Measurements from ENCODE around the gene SLCO4A1. TPM values are rescaled to one million over a fixed set of nuclear protein-coding genes. Genes with fewer than 3 reads are reported as not detected.
A peak's percentile ranks its signal among the peaks of the same experiment; 100 is the strongest.

SLCO4A1 gene
- total and polyA plus RNA-seq, 5 donors from 2014 or later, result 1.8 to 7.4 (median 2.8) TPM

GRCh38 chr20:62597416-62598115 lies 44.7 kb upstream of the SLCO4A1 start:
- DNase-seq (no peak), ATAC-seq (ENCODE audit: low read depth in 2 of 2) (no peak)
- Mint-ChIP-seq H3K4me3 (no peak overlapping the region), H3K27ac (no peak overlapping the region), H3K27me3 (peaks cover 35% of the 10 kb centered on the region), H3K4me1 (peaks cover 4 to 16% (median 8%) of the 10 kb centered on the region in 4 donors), H3K36me3 (no peaks in the 10 kb centered on the region), H3K9me3 (no peaks in the 10 kb centered on the region)
- Histone ChIP-seq H3K4me3 (ENCODE audit: low read depth, low read length) (no peak overlapping the region), H3K27me3 (ENCODE audit: control insufficient read depth, insufficient read depth, low read length) (no peaks in the 10 kb centered on the region), H3K36me3 (ENCODE audit: control insufficient read depth, insufficient read depth, low read length) (no peaks in the 10 kb centered on the region), H3K9me3 (ENCODE audit: control insufficient read depth in 2 of 2, low read length in 2 of 2) (no peaks in the 10 kb centered on the region), H3K27ac (ENCODE audit: insufficient read depth, low read length, poor library complexity, severe bottlenecking) (no peak overlapping the region), H3K4me1 (ENCODE audit: control insufficient read depth, insufficient read depth, low read length, poor library complexity, severe bottlenecking) (peaks cover 11% of the 10 kb centered on the region)

- ATAC-seq (ENCODE audit: low read depth in 2 of 2) (no peak), DNase-seq (no peak)
- peaks cover 24% of the 10 kb centered on the region for H3K4me1 ChIP-seq (ENCODE audit: control insufficient read depth, insufficient read depth, low read length, poor library complexity, severe bottlenecking)
- H3K27ac ChIP-seq (ENCODE audit: insufficient read depth, low read length, poor library complexity, severe bottlenecking), result no peak overlapping the region
- H3K27me3 ChIP-seq (ENCODE audit: control insufficient read depth, insufficient read depth, low read length), result no peaks in the 10 kb centered on the region
- Mint-ChIP-seq H3K36me3 (no peaks in the 10 kb centered on the region), H3K9me3 (no peaks in the 10 kb centered on the region), H3K4me1 (peaks cover 4 to 26% (median 13%) of the 10 kb centered on the region in 4 donors), H3K27me3 (peaks cover 35% of the 10 kb centered on the region), H3K4me3 (no peak overlapping the region), H3K27ac (no peak overlapping the region)
- no peaks in the 10 kb centered on the region for H3K36me3 ChIP-seq (ENCODE audit: control insufficient read depth, insufficient read depth, low read length)
- H3K4me3 ChIP-seq (ENCODE audit: low read depth, low read length), result no peak overlapping the region
- H3K9me3 ChIP-seq (ENCODE audit: control insufficient read depth in 2 of 2, low read length in 2 of 2), result no peaks in the 10 kb centered on the region
Observed at GRCh38 chr20:62598761-62599194, 43.5 kb upstream of the SLCO4A1 start.

GRCh38 chr20:62599216-62600110 lies 42.8 kb upstream of the SLCO4A1 start:
- H3K4me1 ChIP-seq (ENCODE audit: control insufficient read depth, insufficient read depth, low read length, poor library complexity, severe bottlenecking), result peaks cover 30% of the 10 kb centered on the region
- Mint-ChIP-seq H3K4me1 (peaks cover 4 to 26% (median 13%) of the 10 kb centered on the region in 4 donors), H3K9me3 (no peaks in the 10 kb centered on the region), H3K36me3 (no peaks in the 10 kb centered on the region), H3K27me3 (peaks cover 28% of the 10 kb centered on the region), H3K27ac (peak overlapping the region in 1 of 3 donors; percentile 48), H3K4me3 (no peak overlapping the region)
- DNase-seq (no peak), ATAC-seq (ENCODE audit: low read depth in 2 of 2) (no peak)
- H3K4me3 ChIP-seq (ENCODE audit: low read depth, low read length), result no peak overlapping the region
- H3K27ac ChIP-seq (ENCODE audit: insufficient read depth, low read length, poor library complexity, severe bottlenecking), result no peak overlapping the region
- H3K36me3 ChIP-seq (ENCODE audit: control insufficient read depth, insufficient read depth, low read length), result no peaks in the 10 kb centered on the region
- H3K9me3 ChIP-seq (ENCODE audit: control insufficient read depth in 2 of 2, low read length in 2 of 2), result no peaks in the 10 kb centered on the region
- H3K27me3 ChIP-seq (ENCODE audit: control insufficient read depth, insufficient read depth, low read length), result no peaks in the 10 kb centered on the region

GRCh38 chr20:62601172-62601571 lies 41.1 kb upstream of the SLCO4A1 start:
- H3K27me3 Mint-ChIP-seq, result peaks cover 20% of the 10 kb centered on the region
- Histone ChIP-seq H3K36me3 (ENCODE audit: control insufficient read depth, insufficient read depth, low read length) (no peaks in the 10 kb centered on the region), H3K4me3 (ENCODE audit: low read depth, low read length) (no peak overlapping the region), H3K27ac (ENCODE audit: insufficient read depth, low read length, poor library complexity, severe bottlenecking) (no peak overlapping the region), H3K4me1 (ENCODE audit: control insufficient read depth, insufficient read depth, low read length, poor library complexity, severe bottlenecking) (peaks cover 27% of the 10 kb centered on the region), H3K27me3 (ENCODE audit: control insufficient read depth, insufficient read depth, low read length) (no peaks in the 10 kb centered on the region), H3K9me3 (ENCODE audit: control insufficient read depth in 2 of 2, low read length in 2 of 2) (no peaks in the 10 kb centered on the region)
- peak overlapping the region in 2 of 4 donors; percentile 18 to 53 for H3K4me3 Mint-ChIP-seq
- no peaks in the 10 kb centered on the region for H3K36me3 Mint-ChIP-seq
- ATAC-seq (ENCODE audit: low read depth in 2 of 2) (no peak), DNase-seq (no peak)
- H3K9me3 Mint-ChIP-seq, result no peaks in the 10 kb centered on the region
- H3K4me1 Mint-ChIP-seq, result peaks cover 4 to 26% (median 11%) of the 10 kb centered on the region in 4 donors
- peak overlapping the region in 1 of 3 donors; percentile 14 for H3K27ac Mint-ChIP-seq

- H3K4me1 Mint-ChIP-seq, result peaks cover 4 to 26% (median 11%) of the 10 kb centered on the region in 4 donors
- no peak overlapping the region for H3K27ac Mint-ChIP-seq
- peaks cover 17% of the 10 kb centered on the region for H3K27me3 Mint-ChIP-seq
- H3K4me3 ChIP-seq (ENCODE audit: low read depth, low read length), result no peak overlapping the region
- H3K36me3 ChIP-seq (ENCODE audit: control insufficient read depth, insufficient read depth, low read length), result no peaks in the 10 kb centered on the region
- H3K27me3 ChIP-seq (ENCODE audit: control insufficient read depth, insufficient read depth, low read length), result no peaks in the 10 kb centered on the region
- peaks cover 27% of the 10 kb centered on the region for H3K4me1 ChIP-seq (ENCODE audit: control insufficient read depth, insufficient read depth, low read length, poor library complexity, severe bottlenecking)
- peak overlapping the region in 2 of 4 donors; percentile 53 to 92 for H3K4me3 Mint-ChIP-seq
- H3K9me3 Mint-ChIP-seq, result no peaks in the 10 kb centered on the region
- no peaks in the 10 kb centered on the region for H3K36me3 Mint-ChIP-seq
- no peak for ATAC-seq (ENCODE audit: low read depth in 2 of 2)
- no peak overlapping the region for H3K27ac ChIP-seq (ENCODE audit: insufficient read depth, low read length, poor library complexity, severe bottlenecking)
- H3K9me3 ChIP-seq (ENCODE audit: control insufficient read depth in 2 of 2, low read length in 2 of 2), result no peaks in the 10 kb centered on the region
- no peak for DNase-seq
Observed at GRCh38 chr20:62601714-62602113, 40.6 kb upstream of the SLCO4A1 start.

GRCh38 chr20:62602550-62602949 lies 39.8 kb upstream of the SLCO4A1 start:
- Histone ChIP-seq H3K27me3 (ENCODE audit: control insufficient read depth, insufficient read depth, low read length) (no peaks in the 10 kb centered on the region), H3K27ac (ENCODE audit: insufficient read depth, low read length, poor library complexity, severe bottlenecking) (peak overlapping the region; percentile 61)

GRCh38 chr20:62603021-62603906 lies 39.0 kb upstream of the SLCO4A1 start:
- H3K4me1 ChIP-seq (ENCODE audit: control insufficient read depth, insufficient read depth, low read length, poor library complexity, severe bottlenecking), result peaks cover 27% of the 10 kb centered on the region
- H3K27me3 ChIP-seq (ENCODE audit: control insufficient read depth, insufficient read depth, low read length), result no peaks in the 10 kb centered on the region
- DNase-seq (peak in 2 of 3 donors; percentile 17 to 62), ATAC-seq (ENCODE audit: low read depth in 2 of 2) (peak; percentile 49 to 56)
- peak overlapping the region; percentile 61 for H3K27ac ChIP-seq (ENCODE audit: insufficient read depth, low read length, poor library complexity, severe bottlenecking)
- H3K4me1 Mint-ChIP-seq, result peaks cover 4 to 25% (median 11%) of the 10 kb centered on the region in 4 donors
- H3K9me3 ChIP-seq (ENCODE audit: control insufficient read depth in 2 of 2, low read length in 2 of 2), result no peaks in the 10 kb centered on the region
- H3K4me3 Mint-ChIP-seq, result peak overlapping the region; percentile 78 to 92 (median 82)
- peaks cover 6% of the 10 kb centered on the region for H3K27me3 Mint-ChIP-seq
- H3K9me3 Mint-ChIP-seq, result no peaks in the 10 kb centered on the region
- H3K36me3 ChIP-seq (ENCODE audit: control insufficient read depth, insufficient read depth, low read length), result no peaks in the 10 kb centered on the region
- peak overlapping the region; percentile 58 for H3K4me3 ChIP-seq (ENCODE audit: low read depth, low read length)
- peak overlapping the region; percentile 38 to 86 (median 80) for H3K27ac Mint-ChIP-seq
- H3K36me3 Mint-ChIP-seq, result no peaks in the 10 kb centered on the region

More at GRCh38 chr20:62602550-62602949, 39.8 kb upstream of the SLCO4A1 start:
- H3K36me3 ChIP-seq (ENCODE audit: control insufficient read depth, insufficient read depth, low read length), result no peaks in the 10 kb centered on the region
- peaks cover 11% of the 10 kb centered on the region for H3K27me3 Mint-ChIP-seq
- H3K36me3 Mint-ChIP-seq, result no peaks in the 10 kb centered on the region
- H3K4me3 ChIP-seq (ENCODE audit: low read depth, low read length), result peak overlapping the region; percentile 59
- H3K4me1 Mint-ChIP-seq, result peaks cover 4 to 26% (median 11%) of the 10 kb centered on the region in 4 donors
- H3K9me3 Mint-ChIP-seq, result no peaks in the 10 kb centered on the region
- ATAC-seq (ENCODE audit: low read depth in 2 of 2) (peak; percentile 40 to 44), DNase-seq (peak in 2 of 3 donors; percentile 23 to 49)
- peaks cover 27% of the 10 kb centered on the region for H3K4me1 ChIP-seq (ENCODE audit: control insufficient read depth, insufficient read depth, low read length, poor library complexity, severe bottlenecking)
- H3K4me3 Mint-ChIP-seq, result peak overlapping the region; percentile 78 to 92 (median 82)
- peak overlapping the region in 2 of 3 donors; percentile 80 to 86 for H3K27ac Mint-ChIP-seq
- H3K9me3 ChIP-seq (ENCODE audit: control insufficient read depth in 2 of 2, low read length in 2 of 2), result no peaks in the 10 kb centered on the region

Data from CD4-positive, CD25-positive, alpha-beta regulatory T cell (primary cell).